Activated CD4-positive, alpha-beta T cell treated with anti-CD3 and anti-CD28 coated beads, Interleukin-10, Interleukin-2, amounts not matched to agents 100 ng/mL and 50 ng/mL, durations not matched to agents 16 hours and 8 hours (primary cell): ENCODE measurements around the gene LMO4.

Experiments used
- DNase-seq: peaks from one replicate; pipeline ENCODE4 v3.0.0-alpha.2; 2020

Gene LMO4, protein sequence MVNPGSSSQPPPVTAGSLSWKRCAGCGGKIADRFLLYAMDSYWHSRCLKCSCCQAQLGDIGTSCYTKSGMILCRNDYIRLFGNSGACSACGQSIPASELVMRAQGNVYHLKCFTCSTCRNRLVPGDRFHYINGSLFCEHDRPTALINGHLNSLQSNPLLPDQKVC

DNA sequence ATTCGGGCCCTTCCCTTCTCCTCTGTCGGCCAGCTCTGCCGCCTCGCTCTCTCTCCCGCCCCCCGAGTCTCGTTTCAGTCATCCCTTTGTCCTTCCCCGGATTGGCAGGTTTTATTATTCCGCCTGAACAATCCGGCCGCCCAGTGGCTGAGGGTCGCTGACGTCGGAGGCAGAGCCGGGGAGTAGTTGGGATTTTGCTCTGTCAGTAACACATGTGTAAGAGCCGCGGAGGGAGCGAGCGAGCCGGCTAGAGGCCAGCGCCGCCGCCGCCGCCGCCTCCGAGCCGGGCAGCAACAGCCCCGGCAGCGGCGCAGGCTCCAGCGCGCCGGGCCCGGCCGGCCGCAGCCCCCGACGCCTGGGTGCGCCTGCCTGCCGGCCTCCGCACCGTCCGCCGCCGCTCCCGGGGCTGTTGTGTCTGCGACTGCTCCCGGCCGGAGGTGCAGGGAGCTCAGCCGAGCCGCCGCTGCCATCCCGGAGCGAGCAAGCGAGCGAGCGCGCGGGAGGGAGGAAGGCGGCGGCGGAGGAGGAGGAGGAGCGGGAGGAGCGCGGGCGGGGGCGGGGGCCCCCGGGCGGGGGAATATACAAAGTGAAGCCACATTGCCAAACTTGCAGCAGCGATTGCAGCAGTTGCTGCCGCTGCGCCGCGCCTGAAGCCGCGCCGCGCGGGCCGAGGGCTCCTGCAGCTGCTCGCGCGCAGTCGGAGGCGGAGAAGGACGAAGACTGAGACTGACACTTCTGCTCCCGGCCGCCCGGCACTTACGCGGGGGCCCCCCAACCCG is at the start of gene LMO4:
TSS of gene LMO4 (plus strand) at position 609 of the 779 bp plus-strand sequence. CDS start 3,136 bp downstream, outside the sequence.
- peak; percentile 97 for DNase-seq

DNA sequence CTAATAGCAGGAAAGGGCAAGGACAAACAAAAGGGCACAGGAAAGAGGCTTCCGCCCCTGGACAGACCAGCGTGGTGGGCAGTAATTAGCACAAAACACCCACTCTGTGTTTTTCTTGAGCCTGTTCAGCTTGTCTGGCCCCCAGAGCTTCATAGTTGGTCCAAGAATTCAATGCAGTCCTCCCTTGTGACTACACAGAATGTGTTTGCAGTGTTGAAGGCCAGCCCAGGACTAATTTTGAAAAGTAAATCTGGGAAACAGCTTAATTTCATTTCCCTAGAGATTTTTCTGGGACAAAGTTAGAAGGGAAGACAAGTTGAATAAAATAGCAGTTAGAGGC is 49.2 kb upstream of the LMO4 start:
- no peak for DNase-seq

DNA sequence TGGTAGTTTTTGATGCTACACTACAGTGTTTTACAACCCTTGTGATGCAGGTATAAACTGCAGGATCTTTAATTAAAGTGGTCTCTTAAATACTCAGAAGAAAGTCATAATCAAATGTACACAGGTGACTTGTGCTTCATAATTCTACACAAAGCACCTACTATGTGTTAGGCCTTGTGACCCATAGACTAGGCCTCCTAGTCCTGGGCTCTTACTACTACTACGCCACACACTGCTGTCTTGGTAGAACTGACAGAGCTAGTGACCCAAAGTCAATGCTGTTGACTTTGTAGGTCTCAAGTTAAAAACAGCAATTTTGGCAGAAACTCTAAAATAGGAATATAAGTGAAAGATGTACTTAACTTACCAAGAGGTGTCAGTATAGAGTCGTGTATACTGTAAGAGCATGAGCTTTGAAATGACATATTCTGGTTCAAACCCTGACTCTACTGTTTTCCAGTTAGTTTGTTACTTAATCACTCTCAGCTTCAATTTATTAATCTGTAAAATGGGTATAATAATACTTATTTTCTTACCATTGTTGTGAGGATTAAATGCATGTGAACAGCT is 48.6 kb upstream of the LMO4 start:
- DNase-seq: no peak

DNA sequence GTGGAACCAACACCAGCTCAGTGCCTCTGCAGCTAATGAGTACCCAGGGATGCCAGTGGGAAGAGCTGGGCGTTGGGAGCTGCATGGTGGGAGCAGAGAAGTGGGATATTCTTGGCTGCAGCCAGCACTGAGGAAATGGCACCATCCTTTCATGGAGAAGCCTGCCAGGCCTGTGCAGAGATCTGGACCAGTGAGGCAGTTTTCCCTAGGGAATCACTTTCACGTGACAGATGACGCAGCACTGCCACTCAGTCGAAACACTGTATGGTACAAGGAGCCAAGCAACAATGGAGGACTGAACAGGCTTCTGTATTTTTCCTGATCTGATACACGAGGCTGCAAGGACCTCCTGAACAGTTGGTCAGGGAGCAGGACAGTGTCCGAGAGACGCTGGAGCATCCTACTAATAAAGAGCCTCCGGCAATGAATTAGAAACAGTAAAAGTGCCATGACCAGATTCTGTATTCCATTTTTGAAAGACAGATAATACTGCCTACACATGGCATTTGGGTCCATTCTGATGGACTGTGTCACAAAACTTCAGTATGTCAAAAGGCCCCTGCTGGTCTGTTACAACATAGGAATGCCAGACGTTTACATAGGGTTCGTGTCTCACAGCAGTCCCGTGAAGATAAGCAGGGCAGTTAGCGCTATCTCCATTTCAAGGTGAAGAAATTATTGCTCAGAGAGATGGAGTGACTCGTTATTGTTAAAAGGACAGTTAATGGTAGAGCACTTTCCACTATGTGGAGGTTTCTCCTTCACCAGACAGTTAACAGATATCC is 44.0 kb upstream of the LMO4 start:
- DNase-seq: no peak

DNA sequence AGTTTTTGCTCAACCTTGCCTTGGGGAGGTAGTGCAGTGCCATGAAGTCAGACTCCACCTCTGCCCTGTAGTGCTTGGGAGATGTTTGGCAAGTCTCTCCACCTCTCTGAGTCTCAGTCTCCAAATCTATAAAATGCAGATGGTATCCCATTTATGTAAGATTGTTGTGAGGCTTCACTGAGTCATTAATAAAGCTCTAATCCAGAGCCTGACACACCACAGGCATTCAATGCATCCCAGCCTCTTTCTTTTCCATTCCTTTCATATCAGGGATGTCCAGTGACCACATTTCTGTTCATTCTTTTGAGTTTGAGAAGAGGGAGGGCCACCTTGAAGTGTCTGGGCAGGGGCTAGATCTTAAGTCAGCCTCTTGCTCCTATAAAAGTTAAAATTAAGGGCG is 37.6 kb upstream of the LMO4 start:
- DNase-seq: no peak

DNA sequence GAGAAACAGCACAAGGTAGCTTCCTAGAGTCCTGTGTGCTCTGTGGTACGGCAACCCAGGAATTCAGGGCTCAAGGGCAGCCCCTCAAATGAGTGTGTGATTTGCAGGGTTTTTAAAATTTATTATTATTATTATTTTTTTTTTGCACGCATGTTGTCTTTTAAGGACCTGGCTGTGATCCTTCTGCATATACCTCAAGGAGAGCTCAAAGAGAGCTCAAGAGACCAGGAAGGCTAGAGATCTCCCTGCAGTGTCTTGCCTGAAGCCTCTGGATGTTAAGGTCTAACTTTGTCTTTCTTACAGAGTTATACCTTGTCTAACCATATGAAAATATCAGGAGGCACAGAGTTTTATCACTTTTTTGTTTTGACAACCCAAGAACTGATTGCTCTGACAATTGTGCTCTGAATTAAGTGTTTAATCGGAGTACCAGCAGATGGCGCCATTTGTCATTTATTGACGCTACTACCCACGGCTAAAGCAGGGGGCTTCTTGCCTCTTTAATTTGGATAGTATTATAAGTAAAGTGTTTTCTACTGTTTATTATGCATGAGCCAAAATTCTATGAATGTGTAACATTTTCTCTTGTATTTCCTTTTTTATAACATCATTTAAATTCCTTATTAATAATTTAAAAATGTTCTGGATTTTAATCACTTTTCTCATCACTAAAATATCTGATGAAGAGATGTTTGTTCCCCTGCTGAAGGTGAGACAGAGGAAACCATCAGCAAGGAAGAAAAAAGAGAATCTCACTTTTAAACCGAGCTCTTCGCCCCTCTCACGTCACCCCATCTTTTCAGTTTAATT is 35.8 kb upstream of the LMO4 start:
- DNase-seq: peak; percentile 55

DNA sequence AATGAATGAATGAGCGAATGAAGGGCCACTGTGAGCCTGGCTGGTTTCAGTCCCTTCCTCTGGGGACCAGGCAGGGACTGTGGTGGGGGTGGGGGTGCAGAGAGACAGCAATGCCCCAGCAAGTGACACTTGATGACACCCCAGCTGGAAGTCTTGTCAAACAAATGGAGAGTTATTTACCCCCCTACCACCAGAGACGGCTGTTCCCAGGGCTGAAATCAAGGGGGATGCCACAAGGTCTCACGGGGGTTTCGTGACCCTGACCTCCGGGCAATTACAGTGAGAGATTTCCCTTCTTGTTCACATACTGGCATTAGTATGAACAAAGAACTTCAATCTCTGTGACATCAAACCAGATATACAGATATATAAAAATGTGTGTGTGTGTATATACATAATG is 34.0 kb upstream of the LMO4 start:
- DNase-seq: no peak

DNA sequence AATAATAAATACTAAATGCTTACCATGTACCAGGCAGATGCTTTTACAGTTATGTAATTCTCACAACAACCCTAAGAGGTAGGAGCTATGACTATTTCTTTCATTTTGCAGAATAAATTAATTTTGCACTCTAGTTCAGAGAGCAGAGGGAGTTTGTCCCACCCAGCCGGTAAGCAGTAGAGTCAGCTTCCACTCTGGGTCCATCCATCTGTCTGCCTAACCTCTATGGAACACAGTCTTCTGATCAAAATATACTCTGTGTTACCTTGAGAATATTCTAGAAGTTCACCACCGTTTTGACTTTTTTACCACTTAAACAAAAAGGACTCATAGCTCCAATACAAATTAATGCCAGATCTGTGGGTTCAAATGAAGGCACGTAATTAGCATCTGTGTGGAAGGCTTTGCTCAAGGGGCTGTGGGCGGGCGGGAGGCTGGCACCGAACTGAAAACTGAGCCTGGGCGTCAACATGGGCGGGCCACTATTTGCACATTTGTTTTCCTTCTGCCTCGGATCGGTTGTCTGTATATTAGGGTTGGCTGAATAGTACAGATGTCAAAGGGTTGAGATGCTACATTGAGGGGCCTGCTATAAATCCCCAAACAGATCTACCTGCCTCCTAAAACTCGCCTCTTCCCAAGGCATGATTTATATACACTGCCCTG is 33.1 kb upstream of the LMO4 start:
- DNase-seq: no peak

DNA sequence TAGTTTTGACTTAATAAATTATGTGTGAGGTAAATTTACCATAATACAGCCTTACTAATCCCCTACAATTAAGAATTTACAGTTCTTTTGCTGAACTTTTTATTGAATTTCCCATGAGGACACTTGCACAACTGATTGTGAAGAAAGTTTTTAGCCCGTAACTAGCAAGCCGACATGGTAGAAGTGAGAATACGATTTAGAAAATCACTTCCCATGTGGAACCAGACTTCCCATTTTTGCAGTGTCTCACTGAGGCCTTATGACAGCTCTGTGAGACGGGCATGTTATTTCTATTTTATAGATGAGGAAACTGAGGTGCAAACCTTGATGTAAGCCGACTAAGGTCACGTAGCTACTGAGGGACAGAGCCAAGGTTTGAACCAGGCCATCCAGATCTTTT is 32.5 kb upstream of the LMO4 start:
- DNase-seq: no peak

DNA sequence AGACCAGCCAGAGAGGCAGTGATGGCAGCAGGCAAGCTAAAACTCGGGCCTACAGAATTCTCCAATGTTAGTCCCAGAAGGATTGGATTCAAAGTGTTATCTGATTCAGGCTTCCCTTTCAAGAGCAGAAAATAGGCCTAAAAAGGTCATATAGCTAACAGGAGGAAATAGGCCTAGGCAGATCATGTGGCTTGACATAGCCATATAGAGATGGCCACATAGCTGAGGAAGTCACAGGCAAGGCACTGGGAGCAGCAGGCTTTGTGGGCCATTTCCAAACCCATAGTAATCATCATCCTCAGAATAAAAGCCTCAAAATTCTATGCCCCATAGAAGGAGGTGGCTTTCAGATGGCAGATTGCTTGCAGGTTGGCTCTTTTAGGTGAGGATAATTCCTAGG is 29.0 kb upstream of the LMO4 start:
- no peak for DNase-seq

DNA sequence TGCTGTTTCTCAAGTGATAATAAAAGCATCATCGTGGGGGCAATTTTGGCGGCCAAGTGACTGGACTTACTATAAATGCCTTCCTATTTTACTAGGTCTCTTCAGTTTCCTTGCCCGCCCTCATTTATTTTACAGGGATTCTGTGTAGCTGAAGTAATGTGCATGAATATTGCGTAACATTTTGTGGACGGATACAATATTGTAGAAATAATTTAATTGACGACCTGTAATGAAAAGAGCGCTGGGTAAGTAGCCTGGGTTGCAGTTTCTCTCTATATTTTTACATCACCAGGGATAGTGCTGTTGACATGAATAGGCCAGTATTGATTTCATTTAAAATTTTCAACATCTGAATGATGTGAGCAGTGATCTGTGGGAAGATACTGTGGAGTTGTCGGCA is 28.1 kb upstream of the LMO4 start:
- no peak for DNase-seq

DNA sequence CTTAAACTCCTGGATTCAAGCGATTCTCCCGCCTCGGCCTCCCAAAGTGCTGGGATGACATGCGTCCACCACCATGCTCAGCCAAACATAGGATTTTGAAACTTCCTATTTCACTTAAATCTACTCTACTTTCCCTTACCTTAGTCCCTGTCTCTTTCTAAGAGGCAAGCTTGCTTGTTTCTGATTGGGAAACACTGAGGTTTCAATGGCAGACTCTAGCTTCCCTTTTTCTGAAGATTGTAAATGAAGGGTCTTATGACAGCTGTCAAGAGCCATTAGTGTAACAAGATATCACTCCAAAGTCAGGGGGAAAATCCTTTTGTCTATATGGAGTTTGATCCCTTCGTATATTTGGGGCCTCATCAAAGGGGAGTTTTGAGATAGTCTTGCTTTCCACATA is 23.5 kb upstream of the LMO4 start:
- DNase-seq: no peak

DNA sequence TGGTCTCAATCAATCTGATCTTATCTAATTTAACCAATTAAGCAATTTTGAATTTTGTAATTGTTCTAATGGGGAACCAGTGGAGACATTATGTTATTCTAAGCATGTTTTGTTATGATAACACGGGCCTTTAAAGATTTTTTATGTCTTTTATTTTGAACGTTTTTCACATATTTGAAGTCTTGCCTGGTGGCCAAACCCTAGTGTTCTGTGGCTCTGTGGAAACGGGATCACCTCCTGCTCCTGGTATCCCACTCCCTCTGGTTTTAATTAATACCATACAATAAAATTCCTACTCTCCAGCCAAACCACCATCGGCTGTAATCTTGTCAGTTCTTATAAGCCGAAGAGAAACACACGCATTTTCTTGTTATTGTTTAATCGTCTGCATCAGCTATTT is 22.9 kb upstream of the LMO4 start:
- DNase-seq: no peak

DNA sequence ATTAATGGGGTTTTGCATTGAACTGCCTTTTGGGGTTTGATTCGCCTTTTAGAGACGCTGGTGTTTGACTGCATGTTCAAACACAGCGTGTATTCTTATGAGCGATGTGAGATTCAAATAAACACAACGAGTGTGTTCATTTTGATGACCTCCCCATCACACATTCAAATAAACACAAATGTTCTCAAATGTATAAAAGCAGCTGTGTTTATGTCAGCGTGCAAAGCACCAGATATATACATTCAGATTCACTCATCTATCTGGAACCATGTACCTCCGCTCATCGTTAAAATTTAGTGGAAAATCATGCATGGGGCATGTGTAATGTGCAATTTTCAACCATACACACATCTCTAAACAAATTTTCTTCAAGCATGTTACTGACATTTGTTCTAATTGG is 21.4 kb upstream of the LMO4 start:
- DNase-seq: no peak

DNA sequence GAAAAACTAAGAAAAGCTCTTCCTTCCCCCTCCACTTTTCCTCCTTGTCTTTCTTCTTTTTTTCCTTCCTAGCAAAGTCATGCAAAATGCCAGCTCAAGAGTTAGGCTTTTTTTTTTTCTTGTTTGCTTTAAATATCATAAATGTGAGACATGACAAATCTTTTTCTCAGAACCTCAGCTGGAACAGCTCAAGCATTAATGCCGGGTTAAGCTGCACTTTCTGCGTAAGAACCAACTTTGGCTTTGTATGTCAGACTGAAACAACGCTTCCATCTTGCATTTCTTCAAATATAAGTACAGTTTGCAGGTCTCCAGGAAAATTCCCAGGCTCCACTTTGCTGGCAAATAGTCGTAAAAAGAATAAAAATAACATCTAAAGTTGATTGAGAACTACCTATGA is 20.7 kb upstream of the LMO4 start:
- no peak for DNase-seq

DNA sequence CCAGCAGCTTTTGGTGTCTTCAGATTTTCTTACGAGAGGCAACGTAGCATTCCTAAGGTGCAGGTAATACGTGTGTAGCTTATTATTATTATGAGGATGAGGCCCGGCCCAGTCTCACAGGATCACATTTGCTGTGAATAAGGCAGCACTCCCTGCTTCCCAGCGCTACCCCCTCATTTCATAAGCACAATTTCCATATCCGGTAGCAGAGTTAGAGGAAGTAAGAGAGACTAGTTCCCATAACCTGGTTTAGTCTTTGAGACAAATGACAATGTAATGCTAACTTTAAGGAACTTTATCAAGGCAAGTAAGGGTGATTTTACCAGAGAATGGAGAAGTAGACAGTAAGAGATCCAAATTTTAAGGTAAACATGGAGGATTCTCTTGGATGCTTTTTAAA is 14.6 kb upstream of the LMO4 start:
- DNase-seq: no peak

DNA sequence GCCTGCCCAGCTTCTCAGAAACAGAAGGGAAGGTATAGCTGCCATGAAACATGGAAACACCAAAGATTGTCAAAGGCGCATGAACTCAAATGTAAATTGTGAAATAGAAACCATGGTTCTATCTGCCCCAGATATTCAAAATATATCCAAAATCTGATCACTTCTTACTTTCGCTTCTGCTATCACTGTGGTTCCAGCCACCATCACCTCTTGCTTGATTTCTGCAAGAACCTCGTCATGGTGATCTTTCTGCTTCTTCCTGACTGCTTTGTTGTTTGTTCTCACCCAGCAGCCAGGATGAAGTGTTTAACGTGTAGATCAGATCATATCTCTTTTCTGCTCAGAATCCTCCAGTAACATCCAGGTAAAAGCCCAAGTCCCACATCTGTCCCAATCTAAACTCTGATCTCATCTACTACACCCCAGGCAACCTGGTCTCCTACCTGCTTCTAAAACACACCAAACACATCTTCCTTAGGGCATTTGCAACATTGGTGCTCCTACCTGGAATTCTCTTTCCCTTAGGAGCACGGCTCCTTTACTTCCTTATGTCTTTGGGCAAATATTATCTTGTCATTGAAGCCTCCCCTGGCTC is 10.5 kb upstream of the LMO4 start:
- peak; percentile 25 for DNase-seq

DNA sequence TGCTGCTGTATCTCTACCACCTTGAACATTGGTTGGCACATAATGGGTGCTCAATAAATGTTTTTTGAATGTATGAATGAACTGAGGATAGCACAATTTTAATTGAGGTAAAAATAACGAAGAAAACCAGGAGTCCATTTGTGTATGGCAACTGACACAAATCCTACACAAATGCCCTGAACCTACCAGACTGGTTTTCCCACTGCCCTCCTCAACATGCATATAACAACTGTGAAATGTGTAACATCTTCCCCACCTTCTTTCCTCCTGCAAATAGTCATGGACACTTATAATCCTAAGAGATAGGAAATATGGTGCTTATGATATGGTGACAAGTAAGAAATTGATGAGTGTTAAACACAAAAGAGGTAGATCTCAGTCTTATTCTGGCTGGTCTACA is 9.9 kb upstream of the LMO4 start:
- DNase-seq: no peak

DNA sequence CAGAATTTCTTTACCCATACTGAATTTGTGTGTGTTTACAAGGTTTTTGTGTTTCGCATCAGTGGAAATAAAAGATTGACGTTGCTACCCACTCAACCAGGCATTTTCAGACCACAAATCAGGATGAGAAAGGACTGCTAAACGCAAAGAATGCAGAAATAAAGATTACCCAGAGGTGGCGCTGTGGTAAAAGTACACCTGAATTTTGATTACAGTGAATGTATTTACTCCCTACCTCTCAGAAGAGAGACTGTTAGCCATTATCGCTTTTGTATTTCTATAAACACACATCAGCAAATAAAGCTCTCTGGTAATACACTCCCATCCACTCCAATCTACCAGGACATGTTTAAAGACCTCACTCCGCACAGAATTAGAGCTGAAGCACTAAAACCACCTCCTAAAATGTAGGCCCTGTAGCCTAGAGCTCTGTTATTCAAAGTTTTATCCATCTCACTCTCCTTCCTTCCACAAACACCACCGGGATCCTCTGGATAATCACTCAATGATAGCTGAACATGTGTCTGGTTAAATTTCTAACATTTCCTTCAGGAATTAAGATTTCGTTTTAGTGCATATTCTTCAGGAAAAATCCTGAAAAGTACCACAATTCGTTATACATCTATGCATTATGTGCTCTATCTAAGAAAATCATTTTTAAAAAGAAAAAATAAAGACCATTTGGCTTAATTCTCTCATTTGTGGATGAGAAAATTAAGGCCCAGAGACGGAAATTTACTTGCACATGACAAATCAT is 2.5 kb upstream of the LMO4 start:
- DNase-seq: peak; percentile 69

DNA sequence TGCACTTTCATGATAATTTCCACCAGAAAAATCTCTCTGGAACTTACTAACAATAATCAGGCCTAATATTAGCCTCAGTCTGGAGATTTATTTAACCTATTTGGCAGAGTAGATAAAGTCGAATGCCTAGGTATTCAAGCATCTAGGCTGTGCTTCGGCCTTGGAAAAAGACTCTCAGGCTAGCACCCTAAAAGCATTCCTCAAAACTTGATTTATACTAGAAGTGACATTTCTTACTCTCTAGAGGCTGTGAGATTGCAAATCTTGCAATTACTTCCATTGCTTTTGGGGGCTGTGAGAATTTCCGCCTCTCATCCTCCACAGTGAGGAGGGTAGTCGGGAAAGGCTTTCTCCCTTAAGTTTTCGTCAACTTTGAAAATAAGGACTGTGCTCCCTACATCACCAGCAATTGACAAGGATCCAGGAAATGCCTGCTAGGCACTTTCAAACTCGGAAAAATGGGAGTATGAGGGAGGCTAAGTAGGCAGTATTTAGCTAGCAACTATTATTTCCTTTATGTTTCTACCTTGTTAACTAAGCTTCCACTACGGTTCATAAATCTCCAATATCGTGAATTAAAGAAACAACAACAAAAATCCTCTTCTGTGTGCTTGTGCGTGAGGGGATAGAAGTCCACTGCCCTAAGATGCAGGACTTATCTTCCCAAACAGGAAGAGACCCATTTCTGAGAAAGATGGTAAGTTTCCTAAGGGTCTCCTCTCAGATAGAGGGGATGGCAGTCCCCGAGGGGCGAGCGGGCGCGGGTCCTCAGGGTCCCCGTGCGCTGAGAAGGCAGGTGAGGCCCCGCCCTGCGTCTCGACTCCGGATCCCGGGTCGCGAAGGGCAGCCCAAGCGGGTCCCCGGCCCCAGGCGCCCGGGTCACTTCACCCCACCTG is 1.1 kb upstream of the LMO4 start:
- DNase-seq: no peak
